CD4-positive, CD25-positive, alpha-beta regulatory T cell (primary cell): ENCODE results near the gene AGXT. TPM values are rescaled to one million over a fixed set of nuclear protein-coding genes. Genes with fewer than 3 reads are reported as not detected.

Source experiments
- ATAC-seq, 2 donors: fragments of 150-1000 bp; cut with Tn5 transposase; one replicate each; pipeline ENCODE4 v1.10.0; 2021; ENCODE audit warnings: low read depth in 2 of 2, moderate number of reproducible peaks in 2 of 2, moderate library complexity in 1 of 2
- DNase-seq, 3 donors: peaks; one replicate each; pipeline versions ENCODE4 v3.0.0 to v3.0.0-alpha.2; 2012 to 2022; ENCODE audit warnings: mixed read lengths in 1 of 3
- H3K27ac ChIP-seq: one replicate; pipeline ENCODE4 v1.7.0; 2013; ENCODE audit warnings: mild to moderate bottlenecking, low read length; ENCODE audit not compliant: insufficient read depth, poor library complexity, severe bottlenecking
- H3K27me3 ChIP-seq: one replicate; pipeline ENCODE4 v1.7.0; 2013; ENCODE audit warnings: low read length; ENCODE audit not compliant: control insufficient read depth, insufficient read depth
- H3K36me3 ChIP-seq: one replicate; pipeline ENCODE4 v1.7.0; 2013; ENCODE audit warnings: mild to moderate bottlenecking, low read length, moderate library complexity; ENCODE audit not compliant: control insufficient read depth, insufficient read depth
- H3K4me1 ChIP-seq: 2 replicates; pipeline ENCODE4 v1.7.0; 2013; ENCODE audit warnings: mild to moderate bottlenecking, low read length; ENCODE audit not compliant: insufficient read depth, control insufficient read depth, poor library complexity, severe bottlenecking
- H3K4me3 ChIP-seq: one replicate; pipeline ENCODE4 v1.7.0; 2013; ENCODE audit warnings: low read depth, mild to moderate bottlenecking, low read length, moderate library complexity
- H3K9me3 ChIP-seq, 2 experiments: 1 replicate in 1 of 2; 2 replicates in 1 of 2; pipeline ENCODE4 v1.7.0; 2013; ENCODE audit warnings: low read length in 2 of 2, mild to moderate bottlenecking in 1 of 2, moderate library complexity in 1 of 2; ENCODE audit not compliant: control insufficient read depth in 2 of 2
- H3K27ac Mint-ChIP-seq, 3 donors: one replicate each; pipeline ENCODE4 v1.8.0; 2020 to 2022; ENCODE audit warnings: mild to moderate bottlenecking in 3 of 3, mixed read lengths in 3 of 3, moderate library complexity in 2 of 3
- H3K27me3 Mint-ChIP-seq: one replicate; pipeline ENCODE4 v1.8.0; 2022; ENCODE audit warnings: mild to moderate bottlenecking, mixed read lengths
- H3K36me3 Mint-ChIP-seq: one replicate; pipeline ENCODE4 v1.8.0; 2020; ENCODE audit warnings: mixed read lengths
- H3K4me1 Mint-ChIP-seq, 4 donors: one replicate each; pipeline ENCODE4 v1.8.0; 2020 to 2022; ENCODE audit warnings: mixed read lengths in 4 of 4, mild to moderate bottlenecking in 1 of 4
- H3K4me3 Mint-ChIP-seq, 4 donors: one replicate each; pipeline ENCODE4 v1.8.0; 2020 to 2022; ENCODE audit warnings: mild to moderate bottlenecking in 4 of 4, mixed read lengths in 4 of 4, moderate library complexity in 3 of 4
- H3K9me3 Mint-ChIP-seq, 7 donors: one replicate each; pipeline ENCODE4 v1.8.0; 2020 to 2022; ENCODE audit warnings: mixed read lengths in 7 of 7, mild to moderate bottlenecking in 3 of 7, moderate library complexity in 2 of 7
- polyA plus RNA-seq, 4 donors: library from polyadenylated mRNA; unstranded; fragments of 300-500 nt; fragmentation: Illumina TruSeq; gene quantifications; one replicate each; pipeline ENCODE4 v1.2.3, GENCODE V29; 2021
- total RNA-seq: library from RNA; stranded (reverse); gene quantifications from one replicate; pipeline ENCODE4 v1.2.3, GENCODE V29; 2022

The AGXT gene
- total and polyA plus RNA-seq, 5 donors from 2014 or later: not detected

GRCh38 chr2:240847817-240848216 lies 20.8 kb upstream of the AGXT start:
- no peaks in the 10 kb centered on the region for H3K4me1 ChIP-seq
- Mint-ChIP-seq H3K4me1 (no peaks in the 10 kb centered on the region), H3K4me3 (no peak overlapping the region), H3K36me3 (no peaks in the 10 kb centered on the region), H3K27me3 (peaks cover 8% of the 10 kb centered on the region), H3K27ac (peak overlapping the region in 1 of 3 donors; percentile 39), H3K9me3 (peaks cover 0 to 5% (median 0%) of the 10 kb centered on the region in 7 donors)
- DNase-seq (no peak), ATAC-seq (no peak)
- no peak overlapping the region for H3K4me3 ChIP-seq
- H3K9me3 ChIP-seq: no peaks in the 10 kb centered on the region
- H3K36me3 ChIP-seq: no peaks in the 10 kb centered on the region
- no peaks in the 10 kb centered on the region for H3K27me3 ChIP-seq
- H3K27ac ChIP-seq: no peak overlapping the region

- H3K27me3 Mint-ChIP-seq: peaks cover under 1% of the 10 kb centered on the region
- Histone ChIP-seq H3K27me3 (no peaks in the 10 kb centered on the region), H3K4me1 (no peaks in the 10 kb centered on the region), H3K4me3 (no peak overlapping the region), H3K9me3 (peaks cover 0 to 1% of the 10 kb centered on the region in 2 experiments), H3K36me3 (no peaks in the 10 kb centered on the region), H3K27ac (no peak overlapping the region)
- peak overlapping the region in 1 of 3 donors; percentile 38 for H3K27ac Mint-ChIP-seq
- ATAC-seq (no peak), DNase-seq (no peak)
- H3K4me1 Mint-ChIP-seq: no peaks in the 10 kb centered on the region
- H3K4me3 Mint-ChIP-seq: no peak overlapping the region
- H3K36me3 Mint-ChIP-seq: peaks cover 1% of the 10 kb centered on the region
- H3K9me3 Mint-ChIP-seq: peaks cover 0 to 7% (median 1%) of the 10 kb centered on the region in 7 donors
Measured at GRCh38 chr2:240848900-240849680, 19.5 kb upstream of the AGXT start.

- Histone ChIP-seq H3K4me3 (no peak overlapping the region), H3K4me1 (no peaks in the 10 kb centered on the region), H3K36me3 (no peaks in the 10 kb centered on the region), H3K27me3 (no peaks in the 10 kb centered on the region), H3K27ac (no peak overlapping the region), H3K9me3 (peaks cover 0 to 7% of the 10 kb centered on the region in 2 experiments)
- H3K4me1 Mint-ChIP-seq: no peaks in the 10 kb centered on the region
- no peak for ATAC-seq
- peaks cover 0 to 12% (median 3%) of the 10 kb centered on the region in 7 donors for H3K9me3 Mint-ChIP-seq
- no peak overlapping the region for H3K27ac Mint-ChIP-seq
- H3K36me3 Mint-ChIP-seq: peaks cover 4% of the 10 kb centered on the region
- no peak overlapping the region for H3K4me3 Mint-ChIP-seq
- DNase-seq: no peak
- H3K27me3 Mint-ChIP-seq: no peaks in the 10 kb centered on the region
Measured at GRCh38 chr2:240850026-240850425, 18.6 kb upstream of the AGXT start.

GRCh38 chr2:240850756-240851077 lies 17.9 kb upstream of the AGXT start:
- no peak overlapping the region for H3K27ac Mint-ChIP-seq
- no peak for DNase-seq
- no peak overlapping the region for H3K27ac ChIP-seq
- H3K9me3 ChIP-seq: peaks cover 0 to 7% of the 10 kb centered on the region in 2 experiments
- H3K9me3 Mint-ChIP-seq: peaks cover 0 to 14% (median 1%) of the 10 kb centered on the region in 7 donors
- no peaks in the 10 kb centered on the region for H3K4me1 Mint-ChIP-seq
- H3K4me1 ChIP-seq: no peaks in the 10 kb centered on the region
- no peak for ATAC-seq
- no peaks in the 10 kb centered on the region for H3K27me3 ChIP-seq
- no peak overlapping the region for H3K4me3 Mint-ChIP-seq
- H3K36me3 ChIP-seq: no peaks in the 10 kb centered on the region
- H3K36me3 Mint-ChIP-seq: peaks cover 4% of the 10 kb centered on the region
- no peak overlapping the region for H3K4me3 ChIP-seq
- no peaks in the 10 kb centered on the region for H3K27me3 Mint-ChIP-seq

- peaks cover 0 to 7% of the 10 kb centered on the region in 2 experiments for H3K9me3 ChIP-seq
Measured at GRCh38 chr2:240851078-240851991, 17.3 kb upstream of the AGXT start.

GRCh38 chr2:240852671-240853314 lies 15.8 kb upstream of the AGXT start:
- Histone ChIP-seq H3K36me3 (no peaks in the 10 kb centered on the region), H3K27me3 (no peaks in the 10 kb centered on the region), H3K27ac (no peak overlapping the region), H3K4me1 (no peaks in the 10 kb centered on the region), H3K4me3 (no peak overlapping the region), H3K9me3 (peaks cover 0 to 7% of the 10 kb centered on the region in 2 experiments)
- ATAC-seq (no peak), DNase-seq (no peak)
- H3K27ac Mint-ChIP-seq: no peak overlapping the region
- no peaks in the 10 kb centered on the region for H3K4me1 Mint-ChIP-seq
- peaks cover 4% of the 10 kb centered on the region for H3K36me3 Mint-ChIP-seq
- no peak overlapping the region for H3K4me3 Mint-ChIP-seq
- H3K9me3 Mint-ChIP-seq: peaks cover 0 to 13% (median 1%) of the 10 kb centered on the region in 7 donors
- H3K27me3 Mint-ChIP-seq: no peaks in the 10 kb centered on the region

More at GRCh38 chr2:240851078-240851991, 17.3 kb upstream of the AGXT start:
- Histone ChIP-seq H3K27me3 (no peaks in the 10 kb centered on the region), H3K4me1 (no peaks in the 10 kb centered on the region), H3K27ac (no peak overlapping the region), H3K4me3 (no peak overlapping the region), H3K36me3 (no peaks in the 10 kb centered on the region)
- no peak overlapping the region for H3K27ac Mint-ChIP-seq
- peak; percentile 69 to 82 for ATAC-seq
- H3K36me3 Mint-ChIP-seq: peaks cover 4% of the 10 kb centered on the region
- H3K4me1 Mint-ChIP-seq: no peaks in the 10 kb centered on the region
- H3K9me3 Mint-ChIP-seq: peaks cover 0 to 14% (median 1%) of the 10 kb centered on the region in 7 donors
- DNase-seq: peak; percentile 64 to 77 (median 76)
- no peaks in the 10 kb centered on the region for H3K27me3 Mint-ChIP-seq
- no peak overlapping the region for H3K4me3 Mint-ChIP-seq

GRCh38 chr2:240855670-240856069 lies 13.0 kb upstream of the AGXT start:
- DNase-seq (no peak), ATAC-seq (no peak)
- Histone ChIP-seq H3K9me3 (peaks cover 0 to 7% of the 10 kb centered on the region in 2 experiments), H3K4me3 (no peak overlapping the region), H3K27me3 (no peaks in the 10 kb centered on the region), H3K36me3 (no peaks in the 10 kb centered on the region), H3K4me1 (no peaks in the 10 kb centered on the region), H3K27ac (no peak overlapping the region)
- Mint-ChIP-seq H3K9me3 (peaks cover 0 to 12% (median 1%) of the 10 kb centered on the region in 7 donors), H3K27me3 (peaks cover under 1% of the 10 kb centered on the region), H3K27ac (no peak overlapping the region), H3K36me3 (peaks cover 4% of the 10 kb centered on the region), H3K4me3 (no peak overlapping the region), H3K4me1 (no peaks in the 10 kb centered on the region)
